ENCODE results near the gene ARHGEF38.

DNA sequence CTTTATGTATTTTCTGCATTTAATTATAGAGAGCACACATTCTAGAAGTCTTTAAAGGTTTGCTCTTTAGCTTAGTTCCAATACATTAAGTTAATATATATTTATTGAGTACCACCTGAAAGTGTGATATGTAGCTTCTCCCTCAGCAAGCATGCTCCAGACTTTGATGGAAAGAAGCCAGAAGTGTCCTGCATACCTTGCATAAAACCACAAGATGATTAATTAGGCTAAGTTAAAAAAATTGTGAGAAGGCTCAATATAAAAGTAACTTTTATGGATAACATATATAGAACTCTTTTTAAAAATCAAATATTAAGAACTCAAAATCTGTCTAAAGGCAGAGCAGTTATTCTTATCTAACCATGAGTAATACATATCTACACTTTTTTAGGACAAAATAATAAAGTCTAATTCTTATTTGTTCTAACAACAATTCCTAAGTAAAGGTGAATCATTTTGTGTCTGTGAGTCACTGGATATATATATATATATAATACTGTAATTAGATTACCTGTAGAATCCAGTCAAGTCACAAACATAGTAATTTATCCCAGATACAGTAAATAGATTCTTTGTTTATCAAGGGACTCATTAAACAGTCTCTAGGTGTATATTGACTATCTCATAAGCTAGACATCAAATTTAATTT, 104.8 kb downstream of the ARHGEF38 start:
- TF ChIP-seq, protein P1, sequence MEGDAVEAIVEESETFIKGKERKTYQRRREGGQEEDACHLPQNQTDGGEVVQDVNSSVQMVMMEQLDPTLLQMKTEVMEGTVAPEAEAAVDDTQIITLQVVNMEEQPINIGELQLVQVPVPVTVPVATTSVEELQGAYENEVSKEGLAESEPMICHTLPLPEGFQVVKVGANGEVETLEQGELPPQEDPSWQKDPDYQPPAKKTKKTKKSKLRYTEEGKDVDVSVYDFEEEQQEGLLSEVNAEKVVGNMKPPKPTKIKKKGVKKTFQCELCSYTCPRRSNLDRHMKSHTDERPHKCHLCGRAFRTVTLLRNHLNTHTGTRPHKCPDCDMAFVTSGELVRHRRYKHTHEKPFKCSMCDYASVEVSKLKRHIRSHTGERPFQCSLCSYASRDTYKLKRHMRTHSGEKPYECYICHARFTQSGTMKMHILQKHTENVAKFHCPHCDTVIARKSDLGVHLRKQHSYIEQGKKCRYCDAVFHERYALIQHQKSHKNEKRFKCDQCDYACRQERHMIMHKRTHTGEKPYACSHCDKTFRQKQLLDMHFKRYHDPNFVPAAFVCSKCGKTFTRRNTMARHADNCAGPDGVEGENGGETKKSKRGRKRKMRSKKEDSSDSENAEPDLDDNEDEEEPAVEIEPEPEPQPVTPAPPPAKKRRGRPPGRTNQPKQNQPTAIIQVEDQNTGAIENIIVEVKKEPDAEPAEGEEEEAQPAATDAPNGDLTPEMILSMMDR (IDR thresholded peaks at IDR 0.05): no peak
- TF ChIP-seq POLR2A (IDR thresholded peaks at IDR 0.05): no peak
- TF ChIP-seq POLR2AphosphoS5 (IDR thresholded peaks at IDR 0.05): no peak
